ENCODE results near the gene ARHGAP45. TPM values are rescaled to one million over a fixed set of nuclear protein-coding genes. Genes with fewer than 3 reads are reported as not detected.
"Not testable (repeated sequence)": the region's sequence is repeated elsewhere in the genome, so short reads cannot be mapped to it uniquely, and the experiment has no call there.

The ARHGAP45 gene
- total RNA-seq, 2 experiments from 2014 or later: 576 to 581 TPM

GRCh38 chr19:1122972-1123363 lies 56.0 kb downstream of the ARHGAP45 start:
- no peaks in the 10 kb centered on the region for H3K9me3 Mint-ChIP-seq
- H3K27me3 Mint-ChIP-seq: no peaks in the 10 kb centered on the region
- POLR2A ChIA-PET: interaction anchor here (0.8 to 1.4 kb wide), 2 partner anchors 8 to 9 kb away, joined by 3 to 4 read pairs; no protein-coding TSS in a partner anchor
- H3K4me1 Mint-ChIP-seq: no peaks in the 10 kb centered on the region
- no peak for ATAC-seq (ENCODE audit: low read depth)
- H3K36me3 Mint-ChIP-seq: peaks cover 13% of the 10 kb centered on the region
- DNase-seq: no peak
- no peak overlapping the region for H3K27ac Mint-ChIP-seq
- no peak overlapping the region for H3K4me3 Mint-ChIP-seq

GRCh38 chr19:1123381-1123780 lies 56.4 kb downstream of the ARHGAP45 start:
- ATAC-seq (ENCODE audit: low read depth): no peak
- H3K4me1 Mint-ChIP-seq: no peaks in the 10 kb centered on the region

GRCh38 chr19:1123885-1124677 lies 57.1 kb downstream of the ARHGAP45 start:
- Mint-ChIP-seq H3K4me3 (no peak overlapping the region), H3K36me3 (peaks cover 13% of the 10 kb centered on the region), H3K9me3 (no peaks in the 10 kb centered on the region), H3K4me1 (no peaks in the 10 kb centered on the region), H3K27me3 (no peaks in the 10 kb centered on the region), H3K27ac (no peak overlapping the region)
- POLR2A ChIA-PET: interaction anchor here (1.0 kb wide), 1 partner anchor 114 kb away, joined by 3 read pairs; no protein-coding TSS in a partner anchor
- no peak for ATAC-seq (ENCODE audit: low read depth)
- no peak for DNase-seq

More at GRCh38 chr19:1123381-1123780, 56.4 kb downstream of the ARHGAP45 start:
- H3K4me3 Mint-ChIP-seq: no peak overlapping the region
- peaks cover 13% of the 10 kb centered on the region for H3K36me3 Mint-ChIP-seq
- H3K27ac Mint-ChIP-seq: no peak overlapping the region
- no peaks in the 10 kb centered on the region for H3K9me3 Mint-ChIP-seq
- POLR2A ChIA-PET: interaction anchor here (0.8 to 1.0 kb wide), 2 partner anchors 9 to 115 kb away, joined by 3 read pairs; no protein-coding TSS in a partner anchor
- DNase-seq: no peak
- H3K27me3 Mint-ChIP-seq: no peaks in the 10 kb centered on the region

DNA sequence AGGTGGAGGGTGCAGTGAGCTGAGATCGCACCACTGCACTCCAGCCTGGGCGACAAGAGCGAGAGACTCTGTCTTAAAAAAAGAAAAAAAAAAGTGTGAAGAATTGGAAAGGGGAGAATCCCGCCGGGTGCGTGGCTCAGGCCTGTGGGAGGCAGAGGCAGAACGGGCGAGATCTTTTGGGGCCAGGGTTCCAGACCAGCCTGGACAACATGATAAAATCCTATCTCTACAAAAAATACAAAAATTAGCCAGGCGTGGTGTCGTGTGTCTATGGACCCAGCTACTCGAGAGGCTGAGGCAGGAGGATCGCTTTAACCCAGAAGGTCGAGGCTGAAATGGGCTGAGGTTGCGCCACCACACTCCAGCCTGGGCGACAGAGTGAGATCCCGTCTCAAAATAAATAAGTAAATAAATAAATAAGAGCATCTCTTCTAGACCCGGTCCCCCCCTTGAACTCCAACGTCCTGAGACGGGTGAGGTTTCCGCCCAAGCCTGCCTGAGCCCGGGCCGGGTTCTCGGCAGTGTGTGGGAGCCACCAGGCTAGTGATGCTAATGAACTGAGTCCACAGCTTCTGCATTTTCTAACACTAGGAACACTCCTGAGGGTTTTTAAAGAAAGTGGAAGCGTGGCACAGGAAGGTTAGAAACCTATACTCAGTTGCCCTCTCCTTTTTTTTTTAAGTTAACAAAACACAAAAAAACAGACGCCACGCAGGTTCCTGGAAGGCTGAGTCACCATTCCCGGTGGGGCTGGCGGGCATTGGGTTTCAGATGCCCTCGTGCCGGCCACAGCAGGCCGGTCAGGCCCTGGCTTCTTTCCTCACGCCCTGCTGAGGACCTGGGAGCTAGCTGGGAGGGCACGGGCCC lies 58.9 kb downstream of the ARHGAP45 start:
- no peak for ATAC-seq (ENCODE audit: low read depth)
- Mint-ChIP-seq H3K9me3 (no peaks in the 10 kb centered on the region), H3K4me1 (peaks cover 8% of the 10 kb centered on the region), H3K36me3 (peaks cover 13% of the 10 kb centered on the region), H3K27ac (no peak overlapping the region), H3K27me3 (no peaks in the 10 kb centered on the region), H3K4me3 (no peak overlapping the region)
- POLR2A ChIA-PET: interaction anchor here (0.5 to 0.7 kb wide), 2 partner anchors 148 to 328 kb away, joined by 3 read pairs; no protein-coding TSS in a partner anchor
- no peak for DNase-seq

DNA sequence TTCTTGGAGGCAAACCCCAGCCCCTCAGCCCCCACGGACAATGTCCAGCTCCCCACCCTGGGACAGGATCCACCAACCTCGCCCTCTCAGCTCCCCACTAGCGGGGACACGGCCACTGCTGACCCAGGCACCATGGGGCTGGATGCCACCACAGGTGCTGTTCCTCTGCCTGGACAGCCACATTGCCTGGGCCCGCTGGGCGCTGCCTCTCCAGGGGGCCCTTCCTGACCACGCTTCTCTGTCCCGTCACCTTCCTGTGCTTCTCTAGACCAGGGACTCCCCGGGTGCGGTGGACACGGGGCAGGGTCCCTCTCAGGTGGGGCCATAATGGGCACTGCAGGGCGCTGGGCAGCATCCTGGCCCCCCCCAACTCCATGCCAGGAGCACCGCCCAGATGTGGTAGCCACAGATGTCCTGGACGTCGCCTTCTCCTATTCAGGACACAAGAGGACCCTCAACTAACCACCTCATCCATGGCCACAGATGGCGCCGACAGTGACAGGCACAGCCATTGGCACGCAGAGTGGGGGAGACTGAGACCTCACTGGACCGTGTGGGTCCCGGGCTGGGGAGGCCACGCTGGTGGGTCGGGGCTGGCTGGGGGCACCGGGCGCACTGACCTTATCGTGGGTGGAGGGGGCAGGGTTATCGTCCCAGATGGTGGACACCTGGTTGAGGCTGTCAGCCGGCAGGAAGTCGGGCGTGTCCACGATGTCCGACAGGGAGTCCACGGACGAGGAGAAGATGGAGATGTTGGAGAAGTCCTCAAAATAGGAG lies 60.2 kb downstream of the ARHGAP45 start:
- no peak for DNase-seq
- ATAC-seq (ENCODE audit: low read depth): no peak
- H3K27me3 Mint-ChIP-seq: no peaks in the 10 kb centered on the region
- peaks cover 9% of the 10 kb centered on the region for H3K4me1 Mint-ChIP-seq
- no peaks in the 10 kb centered on the region for H3K9me3 Mint-ChIP-seq
- POLR2A ChIA-PET: no interaction called here
- H3K4me3 Mint-ChIP-seq: no peak overlapping the region
- no peak overlapping the region for H3K27ac Mint-ChIP-seq
- H3K36me3 Mint-ChIP-seq: peaks cover 5% of the 10 kb centered on the region

DNA sequence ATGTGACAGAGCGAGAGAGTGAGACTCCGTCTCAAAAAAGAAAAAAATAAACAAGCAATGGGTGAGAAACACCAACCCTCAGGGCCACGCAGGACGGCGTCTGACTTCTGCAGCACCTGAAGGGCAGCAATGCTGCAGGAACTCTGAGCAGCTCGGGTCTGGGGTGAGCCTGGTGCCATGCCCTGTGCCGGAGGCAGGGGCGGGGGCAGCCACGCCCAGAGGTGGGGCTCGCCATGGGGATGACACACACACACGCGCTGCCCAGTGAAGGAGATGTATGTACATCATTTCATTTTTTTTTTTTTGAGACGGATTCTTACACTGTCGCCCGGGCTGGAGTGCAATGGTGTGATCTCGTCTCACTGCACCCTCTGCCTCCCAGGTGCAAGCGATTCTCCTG lies 61.1 kb downstream of the ARHGAP45 start:
- Mint-ChIP-seq H3K36me3 (peaks cover 5% of the 10 kb centered on the region), H3K4me1 (peaks cover 9% of the 10 kb centered on the region), H3K9me3 (no peaks in the 10 kb centered on the region), H3K4me3 (no peak overlapping the region), H3K27me3 (no peaks in the 10 kb centered on the region), H3K27ac (no peak overlapping the region)
- ATAC-seq (ENCODE audit: low read depth) (no peak), DNase-seq (no peak)
- POLR2A ChIA-PET: no interaction called here

- POLR2A ChIA-PET; H3K36me3 Mint-ChIP-seq; H3K4me3 Mint-ChIP-seq; H3K9me3 Mint-ChIP-seq; ATAC-seq (ENCODE audit: low read depth); H3K27me3 Mint-ChIP-seq; DNase-seq; H3K27ac Mint-ChIP-seq: not testable (repeated sequence)
- H3K4me1 Mint-ChIP-seq: peaks cover 12% of the 10 kb centered on the region
These were observed 62.1 kb downstream of the ARHGAP45 start for GRCh38 chr19:1129084-1129483.

DNA sequence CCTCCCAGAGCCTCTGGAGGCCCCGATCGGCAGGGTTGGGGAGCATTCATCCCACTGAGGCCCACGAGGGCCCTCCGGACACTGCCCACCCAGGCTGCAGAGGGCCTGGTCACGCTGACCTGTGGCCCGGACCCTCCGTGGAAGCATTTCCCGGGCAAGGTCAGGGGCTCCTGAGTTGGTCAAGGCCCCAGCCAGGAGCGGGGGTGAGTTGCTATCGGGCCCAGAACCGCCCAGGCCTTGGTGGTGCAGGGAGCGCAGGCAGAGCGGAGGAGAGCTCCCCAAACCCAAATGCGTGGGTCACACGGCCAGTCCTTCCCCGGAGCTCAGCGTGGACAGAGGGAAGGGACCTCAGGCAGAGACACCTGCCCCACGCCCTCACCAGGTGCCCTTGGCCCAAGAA lies 62.6 kb downstream of the ARHGAP45 start:
- Mint-ChIP-seq H3K36me3 (peaks cover 6% of the 10 kb centered on the region), H3K9me3 (no peaks in the 10 kb centered on the region), H3K4me1 (peaks cover 12% of the 10 kb centered on the region), H3K4me3 (peak overlapping the region; percentile 86), H3K27ac (no peak overlapping the region), H3K27me3 (no peaks in the 10 kb centered on the region)
- POLR2A ChIA-PET: no interaction called here
- DNase-seq (no peak), ATAC-seq (ENCODE audit: low read depth) (no peak)

- no peaks in the 10 kb centered on the region for H3K27me3 Mint-ChIP-seq
- ATAC-seq (ENCODE audit: low read depth): peak; percentile 12
These were observed 64.1 kb downstream of the ARHGAP45 start for GRCh38 chr19:1130771-1131717.

GRCh38 chr19:1131718-1132551 lies 65.0 kb downstream of the ARHGAP45 start:
- H3K27me3 Mint-ChIP-seq: no peaks in the 10 kb centered on the region
- peaks cover 14% of the 10 kb centered on the region for H3K4me1 Mint-ChIP-seq
- H3K27ac Mint-ChIP-seq: peak overlapping the region; percentile 88
- DNase-seq (peak; percentile 86), ATAC-seq (ENCODE audit: low read depth) (peak; percentile 80)
- POLR2A ChIA-PET: interaction anchor here (0.5 to 1.7 kb wide), 12 partner anchors 9 to 137 kb away, joined by 3 to 7 read pairs (median 3); partner anchors contain the start of genes ARHGAP45, CIRBP and GPX4
- no peaks in the 10 kb centered on the region for H3K9me3 Mint-ChIP-seq
- peak overlapping the region; percentile 86 for H3K4me3 Mint-ChIP-seq
- peaks cover 2% of the 10 kb centered on the region for H3K36me3 Mint-ChIP-seq

More at GRCh38 chr19:1130771-1131717, 64.1 kb downstream of the ARHGAP45 start:
- peak; percentile 61 for DNase-seq
- POLR2A ChIA-PET: interaction anchor here (0.6 to 1.7 kb wide), 12 partner anchors 9 to 193 kb away, joined by 3 to 7 read pairs (median 3); partner anchors contain the start of genes ARHGAP45, CIRBP, GPX4 and WDR18
- peaks cover 12% of the 10 kb centered on the region for H3K4me1 Mint-ChIP-seq
- H3K36me3 Mint-ChIP-seq: peaks cover 3% of the 10 kb centered on the region
- no peaks in the 10 kb centered on the region for H3K9me3 Mint-ChIP-seq
- peak overlapping the region; percentile 88 for H3K27ac Mint-ChIP-seq
- peak overlapping the region; percentile 86 for H3K4me3 Mint-ChIP-seq

All from activated naive CD8-positive, alpha-beta T cell treated with anti-CD3 and anti-CD28 coated beads, Interleukin-2, amount 10 ng/mL, durations not matched to agents 7 days and 5 days (primary cell).